Bronchial epithelial cell (primary cell): ENCODE data around the gene PRR7. TPM values are rescaled to one million over a fixed set of nuclear protein-coding genes. Genes with fewer than 3 reads are reported as not detected.

Experiments
- DNase-seq: peaks from one replicate; pipeline ENCODE4 v3.0.0-alpha.2; 2010; ENCODE audit warnings: low read depth
- FAIRE-seq: peaks from 2 replicates; lab custom pipeline; 2011; peaks lifted over from hg19 to GRCh38; lab: Jason Lieb, UNC
- H3K27me3 ChIP-seq: 2 replicates; pipeline ENCODE4 v1.5.1; 2011; ENCODE audit warnings: low read length; ENCODE audit not compliant: control insufficient read depth, insufficient read depth
- H3K36me3 ChIP-seq: 2 replicates; pipeline ENCODE4 v1.5.1; 2011; ENCODE audit warnings: low read length; ENCODE audit not compliant: control insufficient read depth, insufficient read depth
- H3K4me3 ChIP-seq: 2 replicates; pipeline ENCODE4 v1.5.1; 2011; ENCODE audit warnings: mild to moderate bottlenecking, low read depth, low read length, control low read depth
- total RNA-seq: library from RNA; depleted of rRNA; stranded (reverse); fragments of >200 nt; gene quantifications from 2 replicates; pipeline ENCODE4 v1.2.1, GENCODE V29; 2014
- TF ChIP-seq, protein P1 (sequence below): IDR thresholded peaks from 2 replicates; pipeline ENCODE4 v1.5.1; 2011; ENCODE audit warnings: mild to moderate bottlenecking, moderate library complexity, low read length, control low read depth, inconsistent platforms; ENCODE audit not compliant: insufficient read depth, severe bottlenecking

The PRR7 gene
- total RNA-seq, 1 donor from 2014 or later, result 5.0 TPM

DNA sequence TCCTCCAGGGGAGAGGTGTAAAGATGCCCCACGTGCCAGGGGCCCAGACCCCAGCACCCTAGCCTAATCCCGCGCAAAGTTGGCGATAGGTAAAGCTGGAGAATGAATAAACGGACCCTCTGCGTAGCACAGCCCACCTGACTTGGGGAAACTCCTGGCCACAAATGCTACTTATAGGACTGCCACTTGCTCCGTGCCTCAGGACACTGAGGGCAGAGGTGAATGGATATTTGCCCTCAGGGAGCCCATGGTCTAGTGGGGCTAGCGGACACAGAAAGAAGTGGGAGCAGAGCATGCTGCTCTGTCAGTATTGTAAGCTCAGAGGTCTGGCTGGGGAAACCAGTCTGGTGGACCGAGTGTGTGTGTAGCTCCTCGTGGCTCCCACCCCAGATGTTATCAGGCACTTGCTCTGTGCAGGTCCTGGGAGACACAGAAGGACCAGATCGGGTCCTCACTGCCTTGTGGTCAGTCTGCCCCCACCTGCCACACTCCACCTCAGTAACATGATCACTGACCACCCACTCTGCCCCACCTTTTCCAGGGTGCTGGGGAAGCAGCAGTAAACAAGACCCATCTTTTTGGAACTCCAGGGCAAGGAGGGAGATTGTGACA lies 19.3 kb upstream of the PRR7 start:
- Histone ChIP-seq H3K27me3 (no peaks in the 10 kb centered on the region), H3K4me3 (peak overlapping the region; percentile 82), H3K36me3 (peaks cover 7% of the 10 kb centered on the region)
- DNase-seq (no peak), FAIRE-seq (no peak)
- TF ChIP-seq, protein P1, sequence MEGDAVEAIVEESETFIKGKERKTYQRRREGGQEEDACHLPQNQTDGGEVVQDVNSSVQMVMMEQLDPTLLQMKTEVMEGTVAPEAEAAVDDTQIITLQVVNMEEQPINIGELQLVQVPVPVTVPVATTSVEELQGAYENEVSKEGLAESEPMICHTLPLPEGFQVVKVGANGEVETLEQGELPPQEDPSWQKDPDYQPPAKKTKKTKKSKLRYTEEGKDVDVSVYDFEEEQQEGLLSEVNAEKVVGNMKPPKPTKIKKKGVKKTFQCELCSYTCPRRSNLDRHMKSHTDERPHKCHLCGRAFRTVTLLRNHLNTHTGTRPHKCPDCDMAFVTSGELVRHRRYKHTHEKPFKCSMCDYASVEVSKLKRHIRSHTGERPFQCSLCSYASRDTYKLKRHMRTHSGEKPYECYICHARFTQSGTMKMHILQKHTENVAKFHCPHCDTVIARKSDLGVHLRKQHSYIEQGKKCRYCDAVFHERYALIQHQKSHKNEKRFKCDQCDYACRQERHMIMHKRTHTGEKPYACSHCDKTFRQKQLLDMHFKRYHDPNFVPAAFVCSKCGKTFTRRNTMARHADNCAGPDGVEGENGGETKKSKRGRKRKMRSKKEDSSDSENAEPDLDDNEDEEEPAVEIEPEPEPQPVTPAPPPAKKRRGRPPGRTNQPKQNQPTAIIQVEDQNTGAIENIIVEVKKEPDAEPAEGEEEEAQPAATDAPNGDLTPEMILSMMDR, result no peak

DNA sequence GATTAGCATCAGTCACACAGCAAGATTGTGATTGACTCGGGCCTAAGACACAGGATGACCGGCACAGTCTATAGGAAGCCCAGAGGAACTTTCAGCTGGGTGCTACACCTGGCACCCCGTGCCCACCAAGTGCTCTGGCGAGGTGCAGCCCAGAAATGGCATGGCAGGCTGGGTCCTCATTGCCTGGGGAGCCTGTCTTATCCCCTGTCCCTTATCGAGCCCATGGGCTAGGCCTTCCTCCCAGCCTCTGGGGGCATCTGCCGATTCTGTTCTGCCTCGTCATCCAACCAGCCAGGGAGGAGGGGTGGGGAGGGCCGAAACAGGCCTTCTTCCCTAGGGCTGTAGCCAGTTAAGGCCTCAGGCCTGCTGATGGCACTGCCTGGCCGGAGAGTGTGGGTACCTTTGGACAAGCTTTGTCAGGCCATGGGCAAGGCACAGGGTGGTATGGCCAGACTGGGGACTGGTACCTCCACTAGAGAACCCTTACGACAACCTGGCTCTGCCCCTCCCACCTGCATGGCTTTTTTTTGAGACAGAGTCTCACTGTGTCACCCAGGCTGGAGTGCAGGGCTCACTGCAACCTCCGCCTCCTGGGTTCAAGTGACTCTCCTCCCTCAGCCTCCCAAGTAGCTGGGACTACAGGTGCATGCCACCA lies 18.6 kb upstream of the PRR7 start:
- Histone ChIP-seq H3K27me3 (no peaks in the 10 kb centered on the region), H3K36me3 (peaks cover 14% of the 10 kb centered on the region), H3K4me3 (no peak overlapping the region)
- no peak for FAIRE-seq
- TF ChIP-seq, protein P1, result no peak
- DNase-seq, result no peak

DNA sequence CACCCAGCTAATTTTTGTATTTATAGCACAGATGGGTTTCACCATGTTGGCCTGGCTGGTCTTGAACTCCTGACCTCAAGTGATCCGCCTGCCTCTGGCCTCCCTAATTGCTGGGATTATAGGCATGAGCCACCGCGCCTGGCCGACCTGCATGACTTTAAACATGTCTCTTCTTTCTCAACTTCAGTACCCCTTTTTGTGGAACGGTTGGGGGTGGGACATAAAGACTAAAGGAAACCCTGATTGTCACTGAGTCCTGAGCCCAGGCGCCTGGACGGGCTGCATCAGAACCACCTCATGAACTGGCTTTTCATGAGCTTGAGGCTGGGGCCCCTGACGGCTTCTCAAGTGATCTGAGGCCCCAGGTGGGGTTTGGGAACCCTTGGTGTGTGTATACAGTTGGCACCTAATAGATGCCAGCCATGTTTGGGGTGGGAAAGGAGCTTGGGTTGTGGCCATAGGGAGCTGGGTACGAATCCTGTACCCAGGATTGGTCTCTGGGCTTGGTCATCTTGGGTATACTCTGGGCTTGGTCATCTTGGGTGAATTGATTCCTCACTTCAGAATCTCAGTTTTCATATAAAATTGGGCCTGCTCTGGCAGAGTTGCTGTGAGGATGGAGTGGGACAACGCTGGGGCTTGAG lies 17.9 kb upstream of the PRR7 start:
- no peak for FAIRE-seq
- DNase-seq, result no peak
- TF ChIP-seq, protein P1, result no peak
- H3K36me3 ChIP-seq, result peaks cover 17% of the 10 kb centered on the region
- no peaks in the 10 kb centered on the region for H3K27me3 ChIP-seq
- no peak overlapping the region for H3K4me3 ChIP-seq

DNA sequence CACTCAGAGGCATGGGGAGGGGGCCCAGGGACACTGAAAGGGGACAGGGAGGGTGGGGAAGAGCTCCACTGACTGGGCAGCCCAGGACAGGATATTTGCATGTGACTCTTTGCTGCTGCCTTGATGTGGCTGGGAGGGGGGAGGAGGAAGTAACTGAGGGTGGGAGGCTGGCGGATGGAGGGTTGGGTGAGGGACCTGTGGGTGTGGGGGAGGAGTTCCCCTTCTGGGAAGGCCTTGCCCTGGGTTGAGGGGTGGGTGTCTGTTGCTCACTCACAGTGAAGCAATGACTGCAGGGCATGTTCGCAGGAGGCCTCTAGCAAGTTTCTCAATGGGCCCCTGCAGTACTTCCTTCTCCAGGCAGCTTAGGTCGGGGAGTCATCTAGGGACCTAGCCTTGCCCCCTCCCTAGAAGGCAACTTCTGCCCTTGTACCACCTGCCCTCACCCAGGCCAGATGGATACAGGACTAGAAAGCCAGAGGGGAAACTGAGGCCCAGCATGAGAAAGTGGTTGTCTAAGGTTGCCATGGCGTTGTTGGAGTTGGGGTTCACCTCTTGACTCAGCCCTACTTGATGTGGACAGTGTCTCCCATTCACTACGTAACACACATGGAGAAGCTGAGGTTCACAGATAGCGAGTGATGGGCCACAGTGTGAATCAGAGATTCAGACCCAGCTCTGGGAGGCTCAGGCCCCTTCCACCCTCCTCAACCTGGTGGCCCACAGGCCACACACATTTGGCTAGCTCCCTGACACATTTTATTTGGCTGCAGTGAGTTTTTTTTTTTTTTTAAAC lies 17.2 kb upstream of the PRR7 start:
- DNase-seq, result no peak
- Histone ChIP-seq H3K27me3 (no peaks in the 10 kb centered on the region), H3K4me3 (no peak overlapping the region), H3K36me3 (peaks cover 19% of the 10 kb centered on the region)
- TF ChIP-seq, protein P1, result no peak
- FAIRE-seq, result no peak

DNA sequence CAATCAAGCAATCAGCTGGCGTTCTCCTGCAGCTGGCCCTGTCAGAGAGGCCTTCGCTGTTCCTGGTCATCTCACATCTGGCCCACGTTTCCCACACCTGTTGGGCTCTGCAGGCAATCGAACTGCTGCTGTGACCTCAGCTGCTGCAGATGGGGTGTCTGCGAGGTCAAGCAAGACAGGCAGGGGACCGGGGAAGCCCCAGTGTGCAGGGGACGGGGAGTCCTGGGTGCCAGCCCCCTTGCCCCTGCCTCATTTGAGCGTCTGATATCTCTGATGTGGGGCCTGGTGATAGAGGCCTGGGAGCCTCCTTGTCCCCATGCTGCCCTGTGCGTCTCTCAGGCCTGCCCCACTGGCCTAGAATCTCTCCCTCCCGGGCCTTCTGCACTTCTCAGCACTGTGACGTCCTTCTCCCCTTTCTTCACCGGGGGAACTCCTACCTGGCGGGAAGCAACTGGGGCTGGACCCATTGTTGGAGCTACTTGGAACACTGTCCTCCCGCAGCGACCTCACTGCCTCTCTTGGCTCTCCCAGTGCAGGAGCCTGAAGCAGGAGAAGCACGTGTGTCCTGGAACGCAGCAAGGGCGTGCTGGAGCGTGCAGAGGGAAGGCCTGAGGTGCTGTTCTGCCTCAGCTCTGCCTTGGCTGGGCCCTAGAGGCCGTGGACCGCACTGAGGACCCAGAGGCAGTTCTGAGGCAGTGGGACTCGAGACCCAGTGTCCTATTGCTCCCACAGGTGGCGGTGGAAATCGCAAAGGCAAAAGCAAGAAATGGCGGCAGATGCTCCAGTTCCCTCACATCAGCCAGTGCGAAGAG lies 16.3 kb upstream of the PRR7 start:
- Histone ChIP-seq H3K27me3 (no peaks in the 10 kb centered on the region), H3K36me3 (peaks cover 25% of the 10 kb centered on the region), H3K4me3 (no peak overlapping the region)
- FAIRE-seq, result no peak
- TF ChIP-seq, protein P1, result no peak
- DNase-seq, result peak; percentile 36
